HG03439 (cell line): ENCODE data around the gene ZDHHC1.

Experiments used
- ATAC-seq: cut with Tn5 transposase; IDR thresholded peaks from one replicate; pipeline ENCODE4 v1.9.1; 2021; ENCODE audit warnings: mild to moderate bottlenecking, moderate library complexity; ENCODE audit not compliant: unreplicated experiment

Gene ZDHHC1

DNA sequence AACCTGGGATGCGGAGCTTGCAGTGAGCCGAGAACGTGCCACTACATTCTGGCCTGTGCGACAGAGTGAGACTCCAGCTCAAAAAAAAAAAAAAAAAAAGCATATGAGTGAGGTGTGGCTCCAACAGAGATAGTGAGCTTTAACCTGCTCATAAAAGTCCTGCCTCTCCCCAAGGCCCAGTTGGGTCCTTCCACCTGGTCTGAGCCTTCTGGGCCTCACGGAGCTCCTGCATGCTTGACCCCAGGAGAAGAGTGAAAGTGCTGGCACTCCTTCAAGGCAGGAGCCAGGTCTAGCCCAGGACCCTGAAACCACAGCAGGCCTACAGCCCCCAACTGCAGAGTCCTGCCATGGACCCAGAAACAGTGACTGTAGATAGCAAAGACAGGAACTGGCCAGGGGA is 32.3 kb upstream of the ZDHHC1 start:
- ATAC-seq: no peak

DNA sequence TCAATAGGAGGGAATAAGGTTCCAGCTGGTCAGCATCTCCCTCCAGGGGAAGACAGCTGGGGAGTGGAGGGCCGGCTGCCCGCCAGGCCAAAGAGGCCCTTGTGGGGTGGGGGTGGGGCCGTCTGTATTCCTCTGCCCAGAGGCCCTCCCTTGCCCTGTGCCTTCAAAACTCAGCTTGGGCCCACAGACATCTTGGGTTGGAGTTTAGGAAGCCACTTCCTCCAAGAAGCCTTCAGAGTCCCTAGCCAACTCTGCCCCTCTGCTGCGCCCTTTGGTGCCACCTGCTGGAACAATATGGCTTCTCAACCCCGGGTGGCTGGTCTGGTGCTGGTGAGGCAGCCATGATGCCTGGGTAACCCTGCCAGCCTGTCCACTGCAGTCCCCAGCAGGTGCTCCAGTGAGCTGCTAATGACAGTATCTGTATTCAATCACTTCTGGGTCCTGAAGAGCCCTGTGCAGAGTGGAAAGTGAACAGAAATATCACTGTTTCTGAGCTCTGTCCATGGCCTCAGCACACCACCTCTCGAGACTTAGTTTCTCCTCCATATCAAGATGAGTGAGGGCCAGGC is 31.3 kb upstream of the ZDHHC1 start:
- no peak for ATAC-seq

DNA sequence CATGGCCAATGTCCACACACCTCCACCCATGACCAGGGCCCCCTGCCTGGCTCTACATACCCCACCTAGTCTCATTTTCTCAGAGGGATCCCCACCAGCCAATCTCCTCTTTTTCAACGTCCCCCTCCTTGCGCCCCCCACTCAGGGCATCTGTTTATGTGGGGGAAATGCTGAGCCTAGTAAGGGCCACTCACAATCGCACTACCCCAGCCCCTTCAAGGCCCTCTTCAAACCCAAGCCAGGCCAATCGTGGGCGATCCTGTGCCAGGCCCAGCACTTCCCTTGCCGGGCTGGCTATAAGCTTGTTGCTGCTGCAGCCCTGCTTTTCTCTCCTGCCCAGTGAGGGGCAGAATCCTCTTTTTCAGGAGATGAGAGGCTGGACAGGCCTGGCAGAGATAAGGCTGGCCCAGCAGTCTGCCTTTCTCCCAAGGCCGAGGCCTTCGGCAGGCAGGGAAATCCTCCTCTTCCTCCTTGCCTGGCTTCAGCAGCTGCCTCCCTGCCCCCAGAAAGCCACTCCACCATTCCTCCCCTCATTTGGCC is 30.8 kb upstream of the ZDHHC1 start:
- no peak for ATAC-seq

DNA sequence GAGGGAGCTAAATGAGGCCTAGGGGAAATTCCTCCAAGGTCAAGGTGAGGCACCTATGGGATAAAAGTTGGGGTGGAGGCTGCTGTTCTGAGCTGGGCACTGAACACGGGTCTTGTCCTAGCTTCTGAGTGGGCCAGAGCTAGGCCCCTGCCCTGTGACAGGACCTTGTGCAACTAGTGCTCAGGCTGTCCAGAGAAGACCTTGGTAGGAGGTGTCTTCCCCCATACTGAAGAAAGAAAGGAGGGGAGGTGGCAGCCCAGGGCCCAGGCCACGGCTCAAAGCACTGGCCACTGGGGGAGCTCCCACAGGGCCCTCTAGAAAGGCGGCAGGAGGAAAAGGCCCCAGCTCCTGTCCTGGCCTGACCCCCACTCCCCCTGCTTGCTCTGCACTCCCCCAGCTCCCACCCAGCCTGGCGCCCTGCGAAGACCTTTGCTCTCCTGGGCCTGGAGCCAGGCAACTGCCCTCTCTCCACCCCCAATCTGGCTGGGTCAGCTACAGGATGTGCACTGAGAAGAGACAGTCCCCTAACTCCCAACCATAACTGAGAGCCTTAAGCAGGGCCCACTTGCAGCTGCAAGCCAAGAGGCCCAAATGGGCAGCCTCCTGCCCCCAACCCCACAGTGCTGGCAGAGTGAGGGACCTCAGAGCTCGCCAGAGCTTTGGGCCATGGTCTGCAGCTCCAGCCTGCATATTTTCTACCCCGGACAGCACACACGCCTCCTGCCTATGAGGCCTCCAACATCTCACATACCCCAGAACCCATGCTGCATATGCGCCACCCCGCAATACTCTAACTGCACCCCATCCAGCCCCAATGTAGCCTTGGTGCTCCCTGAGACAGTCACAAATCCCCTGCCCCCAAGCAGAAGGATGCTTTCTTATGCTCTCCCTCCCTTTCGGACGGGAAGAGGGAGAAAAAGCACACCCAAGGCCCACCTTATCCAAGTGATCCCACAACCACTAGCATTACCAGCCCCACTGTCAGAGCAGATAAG is 29.9 kb upstream of the ZDHHC1 start:
- ATAC-seq: no peak

DNA sequence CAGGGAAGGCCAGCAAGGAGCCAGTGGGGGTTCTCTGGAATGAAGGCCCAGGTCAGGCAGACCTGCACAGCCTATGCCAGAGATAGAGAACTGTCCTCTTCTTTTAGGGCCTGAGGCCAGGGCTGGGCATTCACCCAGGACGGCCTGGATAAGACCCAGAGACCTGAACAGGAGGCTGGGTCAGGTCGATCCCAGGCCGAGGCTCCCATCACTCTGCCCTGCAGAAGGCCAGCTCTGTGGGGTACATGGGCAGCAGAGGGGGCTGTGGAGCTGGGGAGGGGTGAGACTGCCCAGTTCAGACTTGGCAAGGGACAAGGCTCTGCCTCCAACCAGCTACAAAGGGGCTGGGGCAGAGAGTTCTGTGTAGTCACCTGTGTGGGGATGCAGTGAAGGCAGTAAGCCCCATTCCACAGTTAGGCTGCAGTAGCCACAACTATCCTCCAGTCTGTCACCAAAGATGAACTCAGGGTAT is 29.2 kb upstream of the ZDHHC1 start:
- ATAC-seq: no peak

DNA sequence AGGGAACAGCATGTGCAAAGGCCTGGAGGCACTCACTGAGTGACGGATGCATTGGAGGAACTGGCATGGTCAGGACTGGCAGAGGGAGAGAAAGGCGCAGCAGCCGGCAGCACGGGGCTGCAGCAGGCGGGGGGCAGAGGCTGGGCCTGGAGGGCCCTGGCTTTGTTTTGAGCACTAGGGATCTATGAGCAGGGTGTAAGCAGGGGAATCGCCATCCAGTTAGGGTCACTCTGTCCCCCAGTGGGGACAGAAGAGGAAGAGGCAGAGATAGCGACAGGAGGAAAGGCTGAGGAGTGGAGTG is 28.8 kb upstream of the ZDHHC1 start:
- no peak for ATAC-seq

DNA sequence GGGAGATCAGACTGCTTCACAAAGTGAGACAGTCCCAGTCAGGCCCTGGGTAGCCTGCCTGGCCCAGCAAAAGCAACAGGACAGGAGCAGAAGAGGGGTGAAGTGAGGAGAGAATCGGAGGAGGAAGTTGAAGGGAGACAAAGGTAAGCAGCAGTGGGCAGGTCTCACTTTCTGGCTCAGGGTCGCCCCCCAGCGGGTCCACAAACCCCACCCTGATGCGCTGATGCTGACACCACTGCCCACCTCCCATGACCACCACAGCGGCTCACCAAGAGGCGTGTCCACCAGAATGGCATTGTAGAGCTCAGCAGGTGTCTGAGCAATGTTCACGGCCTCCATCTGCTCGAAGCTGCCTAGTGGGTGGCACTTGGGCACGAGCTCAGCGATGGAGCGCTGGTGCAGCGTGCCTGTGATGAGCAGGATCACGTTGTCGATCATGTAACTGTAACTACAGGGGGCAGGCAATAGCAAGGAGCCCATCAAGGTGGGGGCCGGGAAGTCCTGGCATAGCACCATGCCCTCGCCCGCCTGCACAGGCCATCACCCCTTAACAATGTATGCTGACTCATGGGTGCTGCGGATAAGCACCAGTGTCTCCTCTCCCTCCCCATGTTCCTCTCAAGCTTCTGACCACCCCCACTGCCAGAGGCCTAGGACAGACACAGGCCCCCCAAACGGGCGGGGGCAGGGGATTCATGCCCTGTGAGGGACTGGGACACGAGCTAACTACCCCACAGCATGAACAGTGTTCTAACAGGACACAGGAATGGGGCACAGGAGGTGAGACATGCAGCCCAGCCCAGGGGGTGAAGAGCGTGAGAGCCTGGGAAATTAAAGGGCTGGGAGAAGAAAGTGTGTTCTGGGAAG is 28.2 kb upstream of the ZDHHC1 start:
- ATAC-seq: no peak

DNA sequence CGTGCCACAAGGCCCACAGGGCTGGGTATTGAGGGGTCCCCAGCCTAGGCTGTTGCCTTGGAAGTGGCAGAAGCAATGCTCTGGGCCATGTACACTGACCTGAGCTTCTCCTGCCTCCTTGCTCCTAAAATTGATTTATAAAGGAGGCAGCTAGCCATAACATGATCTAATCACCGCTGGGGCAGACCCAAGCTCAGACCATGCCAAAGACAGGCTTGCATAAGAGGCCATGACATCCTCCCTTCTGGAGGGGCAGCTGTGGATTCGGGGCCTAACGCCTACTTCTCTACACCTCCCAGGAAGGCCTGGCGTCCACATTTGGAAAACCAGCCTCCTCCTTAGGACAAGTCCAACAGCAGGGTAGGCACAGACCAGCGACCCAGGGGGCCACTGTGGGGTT is 27.0 kb upstream of the ZDHHC1 start:
- no peak for ATAC-seq

DNA sequence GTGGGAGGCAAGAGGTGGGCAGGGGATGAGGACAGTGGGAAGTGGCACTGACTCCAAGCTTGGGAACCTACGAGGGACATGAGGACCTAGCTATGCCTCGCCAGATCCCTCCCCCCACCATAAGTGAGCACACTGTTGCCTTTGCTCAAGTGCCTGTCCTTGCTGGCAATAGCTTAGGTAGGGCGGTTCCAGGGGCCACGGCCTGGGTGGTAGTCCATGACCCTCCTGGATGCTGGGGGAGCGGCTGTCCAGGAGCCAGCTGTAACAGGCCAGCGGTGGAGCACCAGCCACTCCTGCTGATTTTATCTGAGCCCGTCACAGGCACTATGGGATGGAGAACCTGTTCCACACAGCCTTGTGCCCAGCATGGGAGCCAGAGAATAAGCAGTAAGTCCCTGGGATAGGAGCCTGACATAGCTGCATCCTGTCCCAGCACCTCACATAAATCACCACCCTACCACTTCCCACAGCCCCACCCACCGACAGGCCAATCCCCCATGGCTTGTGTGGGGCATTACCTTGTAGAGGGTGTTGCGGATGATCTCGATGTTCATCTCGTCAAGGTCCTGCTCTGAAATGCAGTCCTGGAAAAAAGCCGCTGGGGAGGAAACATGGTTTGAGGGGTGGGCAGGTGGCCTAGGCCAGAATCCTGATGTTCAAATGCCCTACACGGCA is 26.4 kb upstream of the ZDHHC1 start:
- ATAC-seq: no peak

DNA sequence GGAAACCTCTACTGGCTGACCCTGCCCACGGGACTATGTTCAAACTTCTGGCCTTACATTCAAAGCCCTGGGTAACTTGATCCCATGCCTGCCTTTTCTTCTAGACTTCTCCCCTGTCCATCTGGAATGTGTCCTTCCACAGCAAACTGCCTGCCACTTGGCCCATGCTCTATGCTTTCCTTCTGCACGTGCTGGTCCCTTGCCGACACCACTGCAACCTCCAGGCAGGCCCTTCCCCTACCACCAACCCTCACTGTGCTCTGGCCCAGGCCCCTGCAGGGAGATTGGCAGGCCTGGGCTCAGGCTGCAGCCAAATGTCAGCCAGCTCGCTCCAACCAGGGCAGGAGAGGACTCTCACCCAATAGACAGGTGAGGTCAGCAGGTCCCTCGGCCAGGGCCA is 25.6 kb upstream of the ZDHHC1 start:
- no peak for ATAC-seq

DNA sequence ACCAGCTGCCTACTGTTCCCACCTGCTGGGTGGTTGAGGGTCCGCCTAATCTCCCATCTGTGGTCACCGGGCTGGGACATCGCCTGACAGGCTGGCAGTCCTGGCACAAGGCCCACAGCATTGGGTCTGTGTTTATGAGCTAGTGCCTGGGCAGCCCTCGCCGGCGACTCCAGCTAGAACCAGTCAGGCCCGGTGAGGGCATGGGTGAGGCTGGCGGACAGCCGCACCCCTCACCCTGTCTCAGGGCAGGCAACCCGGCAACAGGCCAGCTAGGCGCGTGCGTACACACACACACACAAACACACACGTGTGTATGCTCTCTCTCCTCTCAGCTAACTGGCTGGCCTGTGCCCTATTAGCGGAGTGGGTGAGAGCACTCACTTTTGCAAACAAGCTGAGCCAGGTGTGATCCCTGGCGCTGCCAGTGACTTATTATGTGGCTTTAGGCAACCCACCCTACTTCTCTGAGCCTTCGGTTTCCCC is 25.0 kb upstream of the ZDHHC1 start:
- no peak for ATAC-seq

DNA sequence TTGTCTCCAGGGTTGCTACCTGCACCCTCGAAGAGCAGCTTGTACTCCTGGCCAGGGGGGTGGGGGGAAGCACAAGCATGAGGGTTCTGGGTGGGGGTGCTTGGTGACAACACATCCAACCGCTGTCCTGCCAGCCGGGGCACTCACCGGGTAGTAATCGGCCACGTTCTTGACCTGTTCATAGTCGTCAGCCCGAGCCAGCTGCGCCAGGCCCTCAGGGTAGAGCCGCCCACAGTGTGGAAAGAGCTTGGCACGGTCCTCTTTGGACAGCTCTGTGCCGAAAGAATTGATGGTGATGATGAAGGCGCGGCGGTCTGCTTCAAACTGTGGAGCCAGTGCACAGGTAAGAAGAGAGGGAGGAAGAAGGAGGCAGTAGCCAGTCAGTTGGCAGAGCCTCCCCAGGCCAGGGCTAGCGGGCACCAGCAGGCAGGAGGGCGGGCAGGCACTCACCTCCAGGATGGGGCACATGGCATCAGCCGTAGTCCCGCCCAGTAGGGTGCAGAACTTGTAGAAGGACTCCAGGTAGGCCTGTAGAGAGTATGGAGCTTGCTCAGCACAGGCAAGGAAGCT is 22.6 kb upstream of the ZDHHC1 start:
- no peak for ATAC-seq

DNA sequence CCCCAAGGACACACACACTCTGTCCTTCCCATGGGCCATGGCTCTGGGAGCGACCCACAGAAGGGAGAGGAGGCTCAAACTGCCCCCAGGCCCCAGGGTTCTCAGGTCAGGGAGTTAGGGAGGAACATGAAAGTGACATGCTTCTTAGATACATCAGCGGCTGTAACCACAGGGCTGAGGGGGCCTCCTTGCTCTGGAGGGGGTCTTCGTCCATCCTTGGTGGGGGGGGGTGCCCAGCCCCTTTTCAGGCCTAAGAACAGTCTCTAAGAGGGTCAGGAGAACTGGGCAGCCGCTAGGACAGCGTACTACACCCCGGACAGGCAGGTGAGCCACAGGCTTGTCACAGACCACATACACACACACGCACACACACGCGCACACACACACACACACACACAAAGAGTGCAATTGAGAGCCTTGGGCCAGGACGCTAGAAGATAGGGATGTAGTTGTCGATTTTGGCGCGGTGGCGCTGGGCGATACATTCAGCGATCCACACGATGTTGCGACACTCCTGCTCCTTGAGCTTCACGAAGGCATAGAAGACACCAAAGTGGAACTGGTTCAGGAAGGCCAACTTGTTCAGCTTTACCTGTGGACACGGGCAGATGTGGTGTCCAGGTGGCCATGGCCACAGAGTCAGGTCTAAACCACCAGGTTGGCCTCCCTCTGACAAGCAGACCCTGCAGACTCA is 22.0 kb upstream of the ZDHHC1 start:
- ATAC-seq: no peak

DNA sequence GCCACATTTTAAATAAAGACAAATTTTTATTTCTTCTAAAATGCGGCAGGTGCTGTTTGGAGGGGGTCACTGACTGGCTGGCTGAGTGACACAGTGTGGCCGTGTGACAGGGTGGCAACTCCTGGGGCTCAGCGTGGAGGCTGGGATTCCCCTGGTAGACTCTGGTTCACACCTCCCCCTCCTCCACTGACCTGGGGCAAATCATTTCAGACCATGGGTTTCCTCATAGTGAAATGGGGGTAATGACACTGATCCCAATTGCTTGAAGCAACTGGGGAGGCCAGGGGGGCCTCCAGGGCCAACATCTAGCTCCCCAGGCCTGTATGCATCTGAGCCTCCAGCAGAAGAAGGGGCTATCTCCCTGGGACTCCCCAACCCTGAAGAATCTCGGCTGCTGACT is 21.2 kb upstream of the ZDHHC1 start:
- ATAC-seq: no peak

DNA sequence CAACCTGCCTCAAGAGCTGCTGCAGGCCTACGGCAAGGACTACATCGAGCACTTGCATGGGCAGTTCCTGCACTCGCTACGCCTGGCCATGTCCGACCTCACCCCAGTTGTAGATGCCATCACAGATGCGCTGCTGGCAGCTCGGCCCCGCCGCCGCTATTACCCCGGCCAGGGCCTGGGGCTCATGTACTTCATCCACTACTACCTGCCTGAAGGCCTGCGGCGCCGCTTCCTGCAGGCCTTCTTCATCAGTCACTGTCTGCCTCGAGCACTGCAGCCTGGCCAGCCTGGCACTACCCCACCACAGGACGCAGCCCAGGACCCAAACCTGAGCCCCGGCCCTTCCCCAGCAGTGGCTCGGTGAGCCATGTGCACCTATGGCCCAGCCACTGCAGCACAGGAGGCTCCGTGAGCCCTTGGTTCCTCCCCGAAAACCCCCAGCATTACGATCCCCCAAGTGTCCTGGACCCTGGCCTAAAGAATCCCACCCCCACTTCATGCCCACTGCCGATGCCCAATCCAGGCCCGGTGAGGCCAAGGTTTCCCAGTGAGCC is 20.4 kb upstream of the ZDHHC1 start:
- ATAC-seq: no peak

DNA sequence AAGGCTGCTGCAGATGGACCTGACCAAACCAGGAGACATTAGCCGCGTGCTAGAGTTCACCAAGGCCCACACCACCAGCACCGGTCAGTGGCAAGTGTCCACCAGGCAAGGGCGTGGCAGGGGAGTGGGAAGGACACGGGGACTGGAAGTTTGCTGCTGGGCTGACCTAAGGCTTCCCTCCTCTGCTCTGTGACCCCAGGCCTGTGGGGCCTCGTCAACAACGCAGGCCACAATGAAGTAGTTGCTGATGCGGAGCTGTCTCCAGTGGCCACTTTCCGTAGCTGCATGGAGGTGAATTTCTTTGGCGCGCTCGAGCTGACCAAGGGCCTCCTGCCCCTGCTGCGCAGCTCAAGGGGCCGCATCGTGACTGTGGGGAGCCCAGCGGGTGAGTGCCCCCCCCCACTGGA is 19.5 kb upstream of the ZDHHC1 start:
- no peak for ATAC-seq

DNA sequence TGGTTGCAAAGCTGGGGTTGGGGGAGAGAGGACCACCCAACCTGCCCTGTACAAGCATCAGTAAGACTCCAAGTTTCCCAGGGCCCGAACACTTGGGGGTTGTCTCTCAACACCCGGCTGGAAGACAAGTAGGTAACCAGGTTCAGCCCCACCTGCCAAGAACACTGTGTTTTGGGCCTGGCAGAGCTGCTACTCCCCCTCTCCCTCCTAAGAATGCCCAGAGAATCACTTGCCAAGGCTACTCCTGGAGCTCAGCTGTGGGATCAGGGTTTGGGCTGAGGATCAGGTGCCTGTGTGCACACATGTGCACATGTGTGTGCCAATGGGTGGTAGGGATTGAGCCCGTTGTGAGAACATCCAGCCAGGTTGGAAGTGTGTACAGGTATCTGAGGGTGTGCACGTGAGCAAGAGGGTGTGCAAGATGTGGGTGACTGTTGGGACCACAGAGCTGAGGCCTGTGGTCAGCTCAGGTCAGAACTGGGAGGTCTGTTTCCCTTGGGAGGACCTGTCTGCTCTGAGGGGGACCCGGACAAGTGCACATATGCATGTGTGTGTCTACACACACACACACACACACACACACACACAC is 16.9 kb upstream of the ZDHHC1 start:
- no peak for ATAC-seq

DNA sequence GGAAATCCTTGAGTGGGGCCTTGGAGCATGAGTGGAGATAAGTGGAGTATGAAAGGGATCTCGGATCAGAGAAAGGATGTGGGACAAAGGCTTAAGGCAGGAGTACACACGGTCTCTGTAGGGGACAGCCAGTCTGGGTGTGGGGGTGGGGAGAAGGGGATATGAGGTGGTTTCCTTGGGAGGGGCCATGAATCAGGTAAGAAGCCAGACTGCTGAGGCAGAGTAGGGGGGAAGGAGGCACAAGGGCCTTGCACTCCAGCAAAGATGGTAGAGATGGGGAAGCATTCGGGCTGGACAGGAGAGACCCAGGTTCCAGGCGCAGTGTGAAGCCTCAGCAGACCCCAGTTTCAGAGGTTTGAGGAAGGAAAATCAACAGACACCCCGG is 16.2 kb upstream of the ZDHHC1 start:
- no peak for ATAC-seq
